Stimulated activated CD4-positive, alpha-beta T cell treated with anti-CD3 and anti-CD28 coated beads, TNF-alpha, amount 100 ng/mL, for 24 hours (primary cell): ENCODE results near the gene OR4N5.
"Not testable (repeated sequence)": the region's sequence is repeated elsewhere in the genome, so short reads cannot be mapped to it uniquely, and the experiment has no call there.

ENCODE experiments used
- DNase-seq, 3 experiments: peaks; one replicate each; pipeline ENCODE4 v3.0.0-alpha.2; 2020; ENCODE audit warnings: low read depth in 3 of 3

Gene OR4N5

GRCh38 chr14:20138520-20138919 lies at the start of gene OR4N5:
TSS of gene OR4N5 (plus strand) at chr14:20138820. CDS start at chr14:20143736, 4,916 bp downstream.
- no peak for DNase-seq

- DNase-seq, result no peak
Observed at GRCh38 chr14:20092050-20092449, 46.6 kb upstream of the OR4N5 start.

GRCh38 chr14:20093442-20093841 lies 45.2 kb upstream of the OR4N5 start:
- no peak for DNase-seq

GRCh38 chr14:20098926-20099770 lies 39.5 kb upstream of the OR4N5 start:
- DNase-seq, result not testable (repeated sequence)

GRCh38 chr14:20110438-20110837 lies 28.2 kb upstream of the OR4N5 start, which contains the start of gene OR4K17:
TSS of gene OR4K17 (plus strand) at chr14:20110739. CDS start at chr14:20117500, 6,761 bp downstream.
- no peak for DNase-seq

GRCh38 chr14:20112321-20112720 lies 26.3 kb upstream of the OR4N5 start:
- no peak for DNase-seq

- no peak for DNase-seq
Observed at GRCh38 chr14:20116748-20117147, 21.9 kb upstream of the OR4N5 start.

- DNase-seq, result no peak
Observed at GRCh38 chr14:20118795-20119194, 19.8 kb upstream of the OR4N5 start.

GRCh38 chr14:20143911-20144310 lies 5.3 kb downstream of the OR4N5 start:
- DNase-seq, result no peak

GRCh38 chr14:20144820-20145219 lies 6.2 kb downstream of the OR4N5 start:
- DNase-seq, result no peak

GRCh38 chr14:20164462-20164861 lies 25.8 kb downstream of the OR4N5 start:
- no peak for DNase-seq

GRCh38 chr14:20167091-20167490 lies 28.5 kb downstream of the OR4N5 start:
- no peak for DNase-seq

- not testable (repeated sequence) for DNase-seq
Observed at GRCh38 chr14:20169852-20170251, 31.2 kb downstream of the OR4N5 start.

GRCh38 chr14:20174205-20174604 lies 35.6 kb downstream of the OR4N5 start:
- DNase-seq, result not testable (repeated sequence)

GRCh38 chr14:20176330-20176729 lies 37.7 kb downstream of the OR4N5 start:
- DNase-seq, result no peak

GRCh38 chr14:20177433-20177974 lies 38.9 kb downstream of the OR4N5 start:
- DNase-seq, result no peak

GRCh38 chr14:20179218-20179617 lies 40.6 kb downstream of the OR4N5 start:
- DNase-seq, result no peak

- no peak for DNase-seq
Observed at GRCh38 chr14:20179880-20180279, 41.3 kb downstream of the OR4N5 start.

GRCh38 chr14:20180486-20180885 lies 41.9 kb downstream of the OR4N5 start:
- DNase-seq, result no peak

GRCh38 chr14:20184181-20184580 lies 45.6 kb downstream of the OR4N5 start:
- no peak for DNase-seq

- DNase-seq, result no peak
Observed at GRCh38 chr14:20190596-20190995, 52.0 kb downstream of the OR4N5 start, which contains the start of gene OR11G2. TSS of gene OR11G2 (plus strand) at chr14:20190896. CDS start at chr14:20197438, 6,542 bp downstream.

- no peak for DNase-seq
Observed at GRCh38 chr14:20191396-20191795, 52.8 kb downstream of the OR4N5 start.

- no peak for DNase-seq
Observed at GRCh38 chr14:20194101-20194500, 55.5 kb downstream of the OR4N5 start.
